Brain microvascular endothelial cell (primary cell): Measurements from ENCODE around the gene C17orf58.
"Not testable (repeated sequence)": the region's sequence is repeated elsewhere in the genome, so short reads cannot be mapped to it uniquely, and the experiment has no call there.

Experiments
- DNase-seq: peaks from one replicate; pipeline ENCODE4 v3.0.0-alpha.2; 2020
- H3K27ac ChIP-seq: fragments of 250-450 bp; sonication (Bioruptor Pico); 2 replicates; pipeline ENCODE4 v1.5.1; 2020; ENCODE audit warnings: mild to moderate bottlenecking, moderate library complexity
- H3K27me3 ChIP-seq: fragments of 250-450 bp; sonication (Bioruptor Pico); replicated peaks from 2 replicates; pipeline ENCODE4 v1.5.1; 2020; ENCODE audit warnings: mild to moderate bottlenecking
- H3K36me3 ChIP-seq: fragments of 250-450 bp; sonication (Bioruptor Pico); replicated peaks from 2 replicates; pipeline ENCODE4 v1.5.1; 2020; ENCODE audit warnings: mild to moderate bottlenecking
- H3K4me3 ChIP-seq: 2 replicates; pipeline ENCODE4 v1.5.1; 2011; ENCODE audit warnings: low read depth, mild to moderate bottlenecking, control low read depth, low read length, moderate library complexity
- CTCF ChIP-seq: IDR thresholded peaks from 2 replicates; pipeline ENCODE4 v1.5.1; 2011; ENCODE audit warnings: low read depth, mild to moderate bottlenecking, moderate library complexity, low read length, control low read depth, inconsistent platforms; ENCODE audit errors: missing control alignments
- in situ Hi-C: cut with HindIII; loops from 2 replicates; pipeline ENCODE4 v1.10.0; 2017; ENCODE audit warnings: low sequenced_read_pairs, low pct_ligation_motif_present

Gene C17orf58

GRCh38 chr17:67996301-67997171 lies at the start of gene C17orf58:
TSS of gene C17orf58 (minus strand) at chr17:67996469. CDS start at chr17:67996198, 271 bp downstream.
- peak within 1 kb of the TSS; percentile 66 for H3K27ac ChIP-seq
- peak within 1 kb of the TSS; percentile 62 for H3K4me3 ChIP-seq
- DNase-seq = peak; percentile 53
- H3K27me3 ChIP-seq, in situ Hi-C loops, H3K36me3 ChIP-seq: not testable (repeated sequence)

GRCh38 chr17:68036304-68037147 lies 40.3 kb upstream of the C17orf58 start:
- peaks cover 36% of the 10 kb centered on the region for H3K36me3 ChIP-seq
- peak overlapping the region; percentile 97 for H3K4me3 ChIP-seq
- H3K27me3 ChIP-seq = no peaks in the 10 kb centered on the region
- in situ Hi-C loops = no loop called here
- no peak for TF ChIP-seq CTCF
- peak; percentile 26 for DNase-seq
- H3K27ac ChIP-seq = peak overlapping the region; percentile 88

- Histone ChIP-seq H3K27ac (peak within 1 kb of the TSS; percentile 88), H3K36me3 (peaks cover 28% of the 10 kb centered on the region), H3K4me3 (peak within 1 kb of the TSS; percentile 97), H3K27me3 (no peaks in the 10 kb centered on the region)
- in situ Hi-C loops = no loop called here
- TF ChIP-seq CTCF = no peak
- DNase-seq = peak; percentile 97
These were observed 39.4 kb upstream of the C17orf58 start, which contains the start of gene KPNA2 for GRCh38 chr17:68035523-68036303. TSS of gene KPNA2 (plus strand) at chr17:68035735. CDS start at chr17:68037133, 1,398 bp downstream.

GRCh38 chr17:68035131-68035522 lies 38.9 kb upstream of the C17orf58 start:
- peak; percentile 91 for DNase-seq
- TF ChIP-seq CTCF = no peak
- Histone ChIP-seq H3K27ac (peak overlapping the region; percentile 14), H3K36me3 (peaks cover 23% of the 10 kb centered on the region), H3K4me3 (peak overlapping the region; percentile 26), H3K27me3 (no peaks in the 10 kb centered on the region)
- in situ Hi-C loops = no loop called here

- Histone ChIP-seq H3K4me3 (no peak overlapping the region), H3K36me3 (peaks cover 21% of the 10 kb centered on the region), H3K27ac (peak overlapping the region; percentile 5), H3K27me3 (no peaks in the 10 kb centered on the region)
- TF ChIP-seq CTCF = no peak
- DNase-seq = no peak
- in situ Hi-C loops = no loop called here
These were observed 38.1 kb upstream of the C17orf58 start for GRCh38 chr17:68034452-68034776.
